OCI-M2 (cell line): ENCODE results near the gene DCLK3.

Experiments
- DNase-seq: peaks from one replicate; lab custom pipeline; 2025; ENCODE audit not compliant: unreplicated experiment; lab: John Stamatoyannopoulos, UW

The DCLK3 gene

GRCh38 chr3:36765104-36765503 lies 751 bp upstream of the DCLK3 start:
- DNase-seq = no peak

DNA sequence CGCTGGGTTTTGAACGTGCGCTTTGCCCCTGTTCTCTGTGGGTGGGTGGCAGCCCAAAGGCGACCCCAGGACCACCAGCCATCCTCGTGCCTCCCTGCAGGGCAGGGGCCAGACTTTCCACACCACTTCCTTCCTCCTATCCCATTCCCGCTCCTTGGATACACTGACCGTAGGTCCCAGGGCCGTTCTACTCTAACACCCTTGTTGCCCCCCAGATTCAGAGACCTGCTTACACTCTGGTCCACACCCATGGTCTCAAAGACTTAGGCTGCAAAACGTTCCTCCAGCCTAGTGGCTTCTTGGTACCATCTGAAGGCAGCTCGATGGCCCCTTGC lies 318 bp upstream of the DCLK3 start:
- DNase-seq = no peak

DNA sequence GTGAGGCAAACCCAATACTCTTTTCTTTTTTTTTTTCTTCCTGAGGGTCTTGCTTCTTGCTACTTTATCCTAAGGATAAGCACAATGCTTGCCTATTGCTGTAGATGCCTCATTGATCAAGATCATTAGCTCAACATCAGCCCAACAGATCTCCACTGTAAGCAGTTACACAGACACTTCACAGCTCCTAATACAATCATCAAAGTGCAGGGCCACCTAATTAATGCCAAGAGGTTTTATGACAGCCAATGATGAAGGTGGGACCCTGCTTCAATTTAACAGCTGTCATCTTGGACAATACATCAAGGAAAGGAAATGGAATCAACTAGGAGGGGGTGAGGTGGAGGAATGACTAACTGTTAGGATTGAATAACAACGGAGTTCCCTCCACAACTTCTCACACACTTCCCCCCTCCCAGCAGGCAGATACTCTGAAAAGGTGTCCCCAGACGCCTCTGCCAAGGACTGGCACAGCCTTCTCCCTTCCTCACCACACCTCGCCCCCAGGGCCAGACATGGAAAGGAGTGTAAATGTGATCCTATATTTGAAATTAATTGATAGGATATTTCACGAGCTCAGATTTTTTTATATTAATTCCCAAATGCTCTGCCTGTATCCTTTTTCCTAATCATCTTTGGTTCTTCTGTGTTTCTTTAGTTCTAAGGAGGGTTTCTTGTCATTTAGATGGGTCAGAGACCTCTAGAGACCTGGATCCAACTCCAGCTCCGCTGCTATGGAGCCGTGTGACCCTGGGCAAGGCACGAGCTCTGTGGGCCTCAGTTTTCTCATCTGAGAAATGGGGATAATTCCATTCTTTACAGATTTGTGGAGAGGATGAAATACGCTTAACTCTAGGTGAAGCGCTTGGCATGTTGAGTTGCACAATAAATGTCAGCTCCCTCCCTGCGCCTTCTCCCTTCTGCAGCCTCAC lies 1.2 kb downstream of the DCLK3 start:
- no peak for DNase-seq

DNA sequence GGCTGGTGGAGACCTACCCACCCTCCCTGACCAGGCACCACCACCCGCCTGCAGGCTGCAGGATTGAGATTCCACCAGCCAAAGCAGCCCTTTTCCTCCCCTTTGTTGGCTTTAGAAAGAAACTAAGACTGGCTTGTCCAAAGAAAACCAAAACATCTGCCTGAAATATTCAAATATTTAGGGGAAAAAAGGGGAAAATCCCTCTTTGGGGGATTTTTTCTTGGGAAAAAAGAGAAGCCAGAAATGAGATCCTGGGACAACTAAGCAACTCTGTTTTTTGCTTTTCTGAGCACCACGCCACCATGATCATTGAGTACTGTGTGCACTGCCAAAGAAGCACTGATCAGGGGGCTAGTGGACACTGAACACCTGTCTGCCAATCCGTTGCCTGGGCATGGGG lies 2.6 kb downstream of the DCLK3 start:
- no peak for DNase-seq

- DNase-seq = no peak
Measured at GRCh38 chr3:36756269-36756668, 8.1 kb downstream of the DCLK3 start.

DNA sequence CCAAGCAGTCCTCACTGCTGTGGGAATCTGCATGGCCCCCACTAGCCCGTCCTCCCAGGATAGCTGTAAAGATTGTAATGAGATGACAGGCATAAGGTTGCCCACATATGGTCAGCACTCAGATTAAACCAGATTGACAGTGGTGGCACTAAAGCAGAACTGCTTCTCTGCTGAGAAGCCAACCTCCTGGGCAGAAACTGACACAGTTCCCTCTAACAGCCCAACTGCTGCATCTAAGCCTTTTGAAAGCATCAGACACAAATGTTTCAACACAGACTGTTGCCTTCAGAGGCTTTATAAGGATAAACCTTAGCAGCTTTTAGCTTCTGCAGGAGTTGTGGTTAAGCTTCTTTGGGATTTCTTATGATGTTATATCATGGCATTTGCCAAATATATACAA lies 13.0 kb downstream of the DCLK3 start:
- no peak for DNase-seq

- DNase-seq = no peak
Measured at GRCh38 chr3:36750737-36751136, 13.6 kb downstream of the DCLK3 start.

GRCh38 chr3:36744763-36745162 lies 19.6 kb downstream of the DCLK3 start:
- no peak for DNase-seq

GRCh38 chr3:36743826-36744225 lies 20.5 kb downstream of the DCLK3 start:
- no peak for DNase-seq

GRCh38 chr3:36741285-36741684 lies 23.1 kb downstream of the DCLK3 start:
- DNase-seq = no peak

GRCh38 chr3:36740787-36741186 lies 23.6 kb downstream of the DCLK3 start:
- no peak for DNase-seq

GRCh38 chr3:36738702-36739101 lies 25.7 kb downstream of the DCLK3 start:
- no peak for DNase-seq

DNA sequence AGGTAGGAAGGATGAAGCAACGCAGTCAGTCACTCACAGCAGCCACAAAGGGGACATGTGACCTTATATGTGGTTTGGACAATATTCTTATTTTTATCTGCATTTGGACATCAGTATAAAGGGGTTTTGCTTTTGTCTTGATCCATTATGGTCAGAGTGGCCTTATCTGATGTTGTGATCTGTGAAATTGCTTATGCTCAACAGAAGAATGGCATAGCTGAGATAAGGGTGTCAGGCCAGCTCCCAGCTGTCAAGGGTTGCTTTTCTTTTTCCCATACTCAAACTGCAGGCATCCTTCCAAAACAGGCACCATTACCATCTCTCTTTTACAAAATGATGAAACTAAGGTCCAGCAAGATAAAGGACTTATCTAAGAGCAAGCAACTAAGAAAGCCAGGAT lies 28.1 kb downstream of the DCLK3 start:
- no peak for DNase-seq

- DNase-seq = no peak
Measured at GRCh38 chr3:36734742-36735141, 29.6 kb downstream of the DCLK3 start.

DNA sequence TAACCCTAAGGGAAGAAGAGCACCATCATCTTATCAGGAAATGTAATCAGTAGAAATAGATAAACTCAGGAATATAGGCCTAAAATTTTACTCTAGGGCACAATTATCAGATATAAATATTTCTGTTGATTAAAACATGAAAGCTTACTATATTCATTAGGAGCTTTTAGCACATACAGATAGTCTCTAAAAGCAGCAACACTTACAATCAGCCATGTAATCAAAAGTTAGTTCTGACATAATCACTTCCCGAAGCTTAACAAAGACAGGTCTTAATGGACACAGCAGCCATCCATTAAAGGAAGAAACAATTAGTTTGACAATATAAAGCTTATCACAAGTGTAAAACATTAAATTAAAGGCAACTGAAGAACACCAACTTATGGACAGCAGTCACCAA lies 30.6 kb downstream of the DCLK3 start:
- no peak for DNase-seq

DNA sequence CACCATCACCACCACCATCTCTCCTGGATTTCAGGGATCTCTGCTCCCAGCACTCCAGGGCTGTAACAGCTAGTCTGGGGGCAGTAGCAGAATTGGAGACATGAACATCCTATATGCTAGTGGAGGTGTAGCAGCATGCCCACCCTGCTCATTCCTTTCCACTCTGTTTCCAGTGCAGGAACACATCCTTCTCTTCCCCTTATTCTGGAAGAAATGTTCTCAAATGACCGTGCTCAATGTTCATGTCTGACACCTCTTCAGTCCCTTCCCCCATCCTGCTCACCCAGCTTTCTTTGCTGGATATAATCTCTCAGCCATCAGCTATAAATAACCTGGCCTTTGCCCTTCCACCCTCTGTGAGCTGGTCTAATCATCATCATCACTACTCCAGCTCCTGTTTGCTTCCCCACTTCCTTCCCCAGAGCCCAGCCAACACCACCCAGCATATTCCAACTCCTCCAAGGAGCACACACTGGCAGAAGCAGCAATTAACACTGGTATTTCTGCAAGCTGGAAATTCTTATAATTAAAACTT lies 31.1 kb downstream of the DCLK3 start:
- no peak for DNase-seq

DNA sequence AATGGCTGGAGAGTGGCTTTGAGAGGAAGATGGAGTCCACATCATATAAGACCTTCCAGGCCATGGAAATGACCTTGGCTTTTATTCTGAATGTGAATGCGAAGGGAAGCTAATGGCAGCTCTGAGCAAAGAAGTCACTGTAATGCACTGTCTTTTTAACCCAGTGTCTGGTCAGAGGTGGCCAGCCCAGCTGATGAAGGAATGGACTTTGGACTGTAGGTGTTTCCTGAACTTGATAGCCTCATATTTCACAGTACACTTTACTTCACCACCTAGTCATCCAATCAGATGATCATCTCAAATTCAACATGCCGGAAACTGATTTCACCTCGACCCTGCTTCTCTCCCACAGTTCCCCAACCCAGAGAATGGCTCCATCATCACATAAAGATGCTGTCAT lies 33.4 kb downstream of the DCLK3 start:
- no peak for DNase-seq

DNA sequence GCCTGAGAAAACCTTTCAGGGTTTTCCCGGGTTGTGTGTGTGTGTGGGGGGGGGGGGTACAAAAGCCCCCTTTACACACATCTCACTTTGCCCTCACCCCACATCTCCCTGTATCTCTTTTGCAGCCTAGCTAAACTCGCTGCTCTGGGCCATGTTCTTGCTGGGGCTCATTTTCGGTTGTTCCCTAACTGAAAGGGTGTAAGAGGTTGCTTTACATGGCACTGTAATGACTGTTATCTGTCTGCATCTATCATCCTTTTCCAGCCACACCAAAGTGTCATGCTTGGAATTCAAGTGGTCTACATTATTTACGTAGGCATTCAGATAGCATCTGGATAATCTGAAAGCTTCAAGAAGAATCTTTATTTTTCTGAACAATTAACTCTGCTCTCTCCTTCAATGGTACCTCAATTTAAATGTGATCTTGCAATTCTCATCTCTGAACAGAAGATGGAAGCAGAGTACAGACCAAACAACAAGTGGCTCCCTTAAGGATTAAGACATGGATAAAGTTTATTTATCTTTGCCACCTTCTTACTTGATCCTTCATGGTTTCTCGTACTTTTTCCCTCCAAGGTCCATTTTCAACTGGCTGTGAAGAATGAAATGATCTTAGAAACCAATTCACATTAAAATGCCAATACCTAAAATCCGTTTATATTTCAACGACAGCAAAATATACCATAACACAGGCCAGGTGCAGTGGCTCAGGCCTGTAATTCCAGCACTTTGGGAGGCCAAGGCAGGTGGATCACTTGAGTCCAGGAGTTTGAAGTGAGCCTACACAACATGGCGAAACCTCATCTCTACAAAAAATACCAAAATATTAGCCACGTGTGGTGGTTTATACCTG lies 34.9 kb downstream of the DCLK3 start:
- DNase-seq = no peak

- DNase-seq = no peak
Measured at GRCh38 chr3:36714343-36715086, 49.8 kb downstream of the DCLK3 start.

GRCh38 chr3:36713904-36714303 lies 50.4 kb downstream of the DCLK3 start:
- DNase-seq = no peak

DNA sequence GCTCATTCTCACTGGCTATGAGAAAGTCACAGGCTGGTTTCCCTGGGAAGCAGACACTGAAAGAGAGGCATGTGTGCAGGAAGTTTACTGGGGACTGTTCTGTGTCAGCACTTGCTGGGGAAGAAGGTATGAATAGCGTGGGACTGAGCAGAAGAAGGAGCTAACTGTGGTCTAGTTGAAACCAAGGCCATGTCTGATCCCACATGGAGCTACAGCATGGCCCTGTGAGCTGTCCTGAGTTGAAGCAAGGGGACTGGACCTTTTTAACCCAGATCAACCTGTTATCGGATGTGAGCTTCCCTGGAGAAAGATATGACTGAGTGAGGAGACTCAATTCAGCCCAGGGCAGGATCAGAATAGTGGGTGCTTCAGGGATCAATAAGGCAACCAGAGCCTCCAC lies 53.7 kb downstream of the DCLK3 start:
- DNase-seq = no peak
